Ascending aorta (tissue), 2 donors: Measurements from ENCODE around the gene NPR2. TPM values are rescaled to one million over a fixed set of nuclear protein-coding genes. Genes with fewer than 3 reads are reported as not detected.

Source experiments
- DNase-seq, 2 donors: peaks; one replicate each; pipeline ENCODE4 v3.0.0-alpha.2; 2019; ENCODE audit warnings: low spot score in 2 of 2
- H3K27ac ChIP-seq, 2 donors: fragments of 200-600 bp; sonication (generic); one replicate each; pipeline ENCODE4 v1.5.1; 2016 to 2017; ENCODE audit warnings: mild to moderate bottlenecking in 1 of 2
- H3K27me3 ChIP-seq: fragments of 200-600 bp; sonication (generic); one replicate; pipeline ENCODE4 v1.5.1; 2017
- H3K36me3 ChIP-seq, 2 donors: fragments of 200-600 bp; sonication (generic); one replicate each; pipeline ENCODE4 v1.5.1; 2016
- H3K4me1 ChIP-seq, 2 donors: fragments of 200-600 bp; sonication (generic); one replicate each; pipeline ENCODE4 v1.5.1; 2016 to 2017; ENCODE audit warnings: mild to moderate bottlenecking in 1 of 2
- H3K4me3 ChIP-seq, 2 donors: fragments of 200-600 bp; sonication (generic); one replicate each; pipeline ENCODE4 v1.5.1; 2016 to 2017; ENCODE audit warnings: mild to moderate bottlenecking in 1 of 2
- H3K9me3 ChIP-seq, 2 donors: fragments of 200-600 bp; sonication (generic); one replicate each; pipeline ENCODE4 v1.5.1; 2016
- intact Hi-C: fragments of 100-400 bp; cut with DNase I; formaldehyde crosslinking; loops from one replicate; pipeline ENCODE4 v1.15.1; 2023
- total RNA-seq: library from RNA; depleted of rRNA; stranded (reverse); fragments of >200 nt; gene quantifications from one replicate; pipeline ENCODE4 v1.1.0, GENCODE V29; 2016
- TF ChIP-seq, protein P1 (sequence below), 3 experiments: fragments of 200-600 bp in 2 of 3; fragments of 450-650 bp in 1 of 3; sonication (generic) in 2 of 3; IDR thresholded peaks; one replicate each; pipeline ENCODE4 v1.5.1; 2016 to 2019; ENCODE audit warnings: antibody characterized with exemption in 3 of 3, mild to moderate bottlenecking in 1 of 3, moderate library complexity in 1 of 3

The NPR2 gene
- total RNA-seq, 1 donor from 2014 or later: 7.3 TPM

DNA sequence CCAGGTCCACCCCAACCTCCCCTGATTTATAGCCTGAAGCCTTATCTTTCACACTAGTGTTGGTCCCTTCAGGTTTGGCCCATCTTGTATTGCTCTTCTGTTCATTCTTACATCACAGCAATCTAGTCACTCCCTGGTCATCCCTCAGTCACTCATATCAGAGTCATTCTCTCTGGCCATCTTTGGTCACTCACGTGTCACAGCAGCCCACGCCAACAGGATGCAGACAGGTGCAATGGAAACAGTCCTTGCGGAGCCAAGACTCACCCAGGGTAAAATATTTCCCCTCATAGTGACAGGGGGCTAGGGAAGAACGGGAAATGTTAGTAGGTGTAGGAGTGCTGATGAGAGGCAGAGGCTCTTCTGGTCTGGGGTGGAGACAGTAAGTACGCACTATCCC, 37.9 kb upstream of the NPR2 start:
- H3K4me1 ChIP-seq: peaks cover 5 to 18% of the 10 kb centered on the region in 2 donors
- H3K9me3 ChIP-seq: no peaks in the 10 kb centered on the region
- TF ChIP-seq, protein P1, sequence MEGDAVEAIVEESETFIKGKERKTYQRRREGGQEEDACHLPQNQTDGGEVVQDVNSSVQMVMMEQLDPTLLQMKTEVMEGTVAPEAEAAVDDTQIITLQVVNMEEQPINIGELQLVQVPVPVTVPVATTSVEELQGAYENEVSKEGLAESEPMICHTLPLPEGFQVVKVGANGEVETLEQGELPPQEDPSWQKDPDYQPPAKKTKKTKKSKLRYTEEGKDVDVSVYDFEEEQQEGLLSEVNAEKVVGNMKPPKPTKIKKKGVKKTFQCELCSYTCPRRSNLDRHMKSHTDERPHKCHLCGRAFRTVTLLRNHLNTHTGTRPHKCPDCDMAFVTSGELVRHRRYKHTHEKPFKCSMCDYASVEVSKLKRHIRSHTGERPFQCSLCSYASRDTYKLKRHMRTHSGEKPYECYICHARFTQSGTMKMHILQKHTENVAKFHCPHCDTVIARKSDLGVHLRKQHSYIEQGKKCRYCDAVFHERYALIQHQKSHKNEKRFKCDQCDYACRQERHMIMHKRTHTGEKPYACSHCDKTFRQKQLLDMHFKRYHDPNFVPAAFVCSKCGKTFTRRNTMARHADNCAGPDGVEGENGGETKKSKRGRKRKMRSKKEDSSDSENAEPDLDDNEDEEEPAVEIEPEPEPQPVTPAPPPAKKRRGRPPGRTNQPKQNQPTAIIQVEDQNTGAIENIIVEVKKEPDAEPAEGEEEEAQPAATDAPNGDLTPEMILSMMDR (IDR thresholded peaks at IDR 0.05): no peak
- H3K27ac ChIP-seq: no peak overlapping the region
- no peaks in the 10 kb centered on the region for H3K27me3 ChIP-seq
- peaks cover 29 to 41% of the 10 kb centered on the region in 2 donors for H3K36me3 ChIP-seq
- intact Hi-C loops: no loop called here
- H3K4me3 ChIP-seq: no peak overlapping the region
- DNase-seq: no peak

DNA sequence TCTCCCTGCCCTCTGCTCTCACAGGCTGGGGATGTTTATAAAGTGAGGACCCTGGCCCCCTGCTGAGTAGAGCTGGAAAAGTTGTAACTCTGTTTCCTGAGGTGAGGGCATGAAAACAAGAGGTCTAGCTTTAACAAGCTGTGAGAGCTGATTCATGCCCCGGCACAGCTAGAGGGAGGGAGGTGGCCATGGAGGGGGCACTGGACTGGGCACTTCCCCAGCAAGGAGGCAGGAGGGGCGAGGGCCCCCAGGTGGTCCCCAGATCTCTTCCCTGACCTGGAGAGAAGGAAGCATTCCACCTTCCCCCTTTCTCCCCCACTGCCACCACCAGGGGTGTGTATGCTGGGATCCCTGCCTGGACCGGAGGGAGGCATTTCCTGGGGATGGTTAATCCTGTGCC, 37.1 kb upstream of the NPR2 start, which contains the start of gene MSMP:
Gene MSMP, minus strand, starts transcription at position 13 of the 400 bp plus-strand sequence. CDS start 147 bp downstream, outside the sequence.
- TF ChIP-seq, protein P1 (IDR thresholded peaks at IDR 0.05): no peak
- H3K4me3 ChIP-seq: no peak within 1 kb of the TSS
- H3K9me3 ChIP-seq: no peaks in the 10 kb centered on the region
- no peak for DNase-seq
- intact Hi-C loops: no loop called here
- no peaks in the 10 kb centered on the region for H3K27me3 ChIP-seq
- H3K27ac ChIP-seq: peak within 1 kb of the TSS in 1 of 2 donors; percentile 24
- peaks cover 29 to 41% of the 10 kb centered on the region in 2 donors for H3K36me3 ChIP-seq
- peaks cover 5 to 26% of the 10 kb centered on the region in 2 donors for H3K4me1 ChIP-seq

DNA sequence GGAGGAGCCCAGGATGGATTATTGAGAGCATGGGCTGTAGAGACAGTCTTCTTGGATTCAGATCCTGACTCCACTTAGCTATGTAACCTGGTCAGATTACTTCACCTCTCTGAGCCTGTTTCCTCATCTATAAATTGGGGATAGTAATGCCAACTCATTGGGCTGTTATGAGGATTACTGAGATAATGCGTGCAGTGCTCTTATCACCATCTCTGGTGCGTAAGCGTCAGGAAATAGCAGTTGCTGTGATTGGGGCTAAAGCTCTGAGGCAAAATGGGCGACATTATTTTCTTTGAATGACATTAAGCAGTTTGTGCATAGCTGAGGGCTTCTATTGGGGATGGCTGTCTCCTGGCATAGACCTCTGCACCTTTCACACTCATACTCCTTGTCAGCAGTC, 36.3 kb upstream of the NPR2 start:
- Histone ChIP-seq H3K9me3 (no peaks in the 10 kb centered on the region), H3K4me1 (peaks cover 5 to 26% of the 10 kb centered on the region in 2 donors), H3K27me3 (no peaks in the 10 kb centered on the region), H3K4me3 (no peak overlapping the region), H3K27ac (no peak overlapping the region), H3K36me3 (peaks cover 29 to 41% of the 10 kb centered on the region in 2 donors)
- no peak for DNase-seq
- TF ChIP-seq, protein P1 (IDR thresholded peaks at IDR 0.05): no peak
- intact Hi-C loops: loop anchor here (5.0 kb wide), 1 partner anchor 72 kb away; the partner anchor contains the start of genes FAM221B and TMEM8B

DNA sequence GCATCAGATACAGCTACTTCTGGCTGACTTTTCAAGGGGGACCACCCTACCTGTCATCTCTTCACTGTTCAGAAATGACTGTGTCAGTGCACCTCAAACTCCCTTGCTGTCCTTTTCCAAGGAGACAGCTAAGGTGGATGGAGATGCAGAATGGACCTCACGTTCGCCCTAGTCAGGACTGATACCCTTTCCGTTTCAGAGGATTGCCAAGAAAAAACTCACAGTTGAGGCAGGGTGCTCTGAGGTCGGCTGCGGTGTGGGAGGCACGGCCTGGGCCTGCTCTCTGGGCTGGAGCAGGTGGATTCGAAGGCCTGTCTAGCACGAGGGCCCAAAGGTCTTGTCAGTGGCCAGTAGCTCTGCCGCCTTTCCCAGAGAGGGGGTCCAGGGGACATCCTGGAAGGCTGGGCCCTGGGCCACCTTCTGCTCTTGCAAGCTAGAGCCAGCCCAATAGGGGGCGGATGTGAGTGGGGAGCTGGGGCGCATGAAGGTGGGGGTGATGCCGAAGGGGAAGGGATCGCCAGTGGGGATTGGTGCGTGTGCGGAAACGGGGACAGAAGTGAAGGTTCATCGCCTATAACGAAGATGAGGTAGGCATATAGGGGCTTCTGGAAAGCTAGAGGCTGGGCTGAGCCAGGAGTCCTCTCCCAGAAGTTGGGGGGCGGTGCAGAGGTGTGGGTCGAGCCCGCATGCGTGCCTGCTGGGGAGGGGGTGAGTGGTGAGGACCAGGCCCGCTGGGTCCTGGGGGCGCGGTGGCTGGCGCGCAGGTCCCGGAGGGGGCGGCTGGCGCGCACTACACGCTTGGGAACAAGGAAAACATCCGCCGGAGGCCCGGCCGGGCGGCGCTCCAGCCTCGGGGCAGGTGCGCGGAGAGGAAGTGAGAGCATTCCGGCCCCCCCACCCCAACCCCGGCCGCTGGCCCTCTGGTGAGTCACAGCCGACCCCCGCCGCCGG, 34.8 kb upstream of the NPR2 start:
- Histone ChIP-seq H3K36me3 (peaks cover 23 to 31% of the 10 kb centered on the region in 2 donors), H3K4me1 (peaks cover 5 to 31% of the 10 kb centered on the region in 2 donors)
- DNase-seq: peak; percentile 47 to 86

DNA sequence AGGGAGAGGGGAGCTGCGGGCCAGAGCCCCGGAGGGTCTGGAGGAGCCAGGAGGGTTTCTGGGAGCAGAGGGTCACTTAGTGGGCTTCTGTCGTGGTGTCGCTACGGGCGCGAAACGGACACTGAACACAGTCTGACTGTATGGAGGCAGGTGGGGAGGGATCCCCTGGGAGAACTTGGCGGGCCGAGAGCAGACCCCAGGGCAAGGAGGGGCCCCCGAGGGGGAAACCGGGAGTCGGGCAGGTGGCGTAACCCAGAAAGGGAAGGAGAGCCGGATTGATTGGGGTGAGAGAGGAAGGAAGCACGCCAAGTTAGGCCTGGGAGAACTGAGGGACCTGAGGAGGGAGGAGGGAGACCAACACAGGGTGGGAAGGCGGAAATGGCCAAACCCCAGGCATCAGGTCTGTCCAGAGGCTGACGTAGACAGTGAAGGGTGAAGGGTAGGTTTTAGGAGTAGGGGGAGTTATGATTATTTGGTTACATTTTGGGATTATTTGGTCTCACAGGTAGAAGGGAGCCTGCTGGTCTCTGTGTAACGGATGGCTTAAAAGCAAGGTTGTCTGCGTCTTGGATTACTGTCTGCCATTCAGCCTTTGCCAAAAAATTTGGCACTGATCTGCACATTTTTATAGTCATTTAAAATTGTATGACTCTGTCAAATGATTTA, 34.0 kb upstream of the NPR2 start:
- Histone ChIP-seq H3K36me3 (peaks cover 15 to 23% of the 10 kb centered on the region in 2 donors), H3K9me3 (no peaks in the 10 kb centered on the region), H3K27me3 (no peaks in the 10 kb centered on the region), H3K27ac (peak overlapping the region; percentile 98), H3K4me1 (peaks cover 5 to 31% of the 10 kb centered on the region in 2 donors), H3K4me3 (peak overlapping the region; percentile 63 to 71)
- intact Hi-C loops: loop anchor here (2.0 to 5.0 kb wide), 3 partner anchors 25 to 70 kb away; partner anchors contain the start of genes CREB3, FAM221B, HINT2 and TLN1
- peak in 1 of 2 donors; percentile 77 for DNase-seq
- TF ChIP-seq, protein P1 (IDR thresholded peaks at IDR 0.05): no peak

More for the DNA sequence above, 34.8 kb upstream of the NPR2 start:
- intact Hi-C loops: loop anchor here (2.0 to 5.0 kb wide), 3 partner anchors 24 to 71 kb away; partner anchors contain the start of genes CREB3, FAM221B, HINT2 and TLN1
- Histone ChIP-seq H3K27ac (peak overlapping the region; percentile 98), H3K27me3 (no peaks in the 10 kb centered on the region), H3K4me3 (peak overlapping the region; percentile 63 to 71), H3K9me3 (no peaks in the 10 kb centered on the region)
- TF ChIP-seq, protein P1 (IDR thresholded peaks at IDR 0.05): peak; percentile 38 to 74 (median 70)
